NB4 (cell line): Measurements from ENCODE around the gene SEMA6A.

Source experiments
- DNase-seq: peaks from one replicate; pipeline ENCODE4 v3.0.0; 2010; ENCODE audit warnings: low read depth
- H3K4me3 ChIP-seq: one replicate; pipeline ENCODE4 v1.5.1; 2011; ENCODE audit warnings: mild to moderate bottlenecking, low read depth, low read length, moderate library complexity
- MYC ChIP-seq: IDR thresholded peaks from 2 replicates; pipeline ENCODE4 v1.6.1; 2011; ENCODE audit warnings: low read depth, low read length
- POLR2A ChIP-seq: IDR thresholded peaks from 2 replicates; pipeline ENCODE4 v1.6.1; 2011; ENCODE audit warnings: mild to moderate bottlenecking; ENCODE audit not compliant: insufficient read length; ENCODE audit errors: extremely low read depth
- TF ChIP-seq, protein P1 (sequence below): IDR thresholded peaks from 2 replicates; pipeline ENCODE4 v1.6.1; 2011; ENCODE audit warnings: low read depth, low read length
- TF ChIP-seq, protein P2 (sequence below): IDR thresholded peaks from one replicate; pipeline ENCODE4 v1.5.1; 2012; ENCODE audit warnings: low read depth, low read length

Gene SEMA6A

DNA sequence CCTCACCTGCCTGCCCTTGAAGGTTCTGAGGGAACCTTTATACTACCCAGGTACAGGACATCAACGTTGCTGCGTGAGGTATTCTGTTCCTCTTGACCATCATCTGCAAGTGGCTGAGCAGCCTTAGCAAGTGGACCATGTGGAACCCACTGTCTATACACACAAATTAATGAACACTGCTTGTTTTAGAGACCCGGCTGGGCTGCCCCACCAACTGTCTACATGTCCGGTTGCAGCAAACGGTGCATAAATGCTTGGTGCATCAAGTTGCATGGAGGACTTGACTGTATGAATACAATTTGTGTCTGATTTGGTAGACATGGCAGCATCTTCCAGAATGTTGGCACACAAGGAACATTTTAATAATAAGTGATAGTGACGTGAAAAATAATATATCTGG lies 65.8 kb downstream of the SEMA6A start:
- no peak overlapping the region for H3K4me3 ChIP-seq

DNA sequence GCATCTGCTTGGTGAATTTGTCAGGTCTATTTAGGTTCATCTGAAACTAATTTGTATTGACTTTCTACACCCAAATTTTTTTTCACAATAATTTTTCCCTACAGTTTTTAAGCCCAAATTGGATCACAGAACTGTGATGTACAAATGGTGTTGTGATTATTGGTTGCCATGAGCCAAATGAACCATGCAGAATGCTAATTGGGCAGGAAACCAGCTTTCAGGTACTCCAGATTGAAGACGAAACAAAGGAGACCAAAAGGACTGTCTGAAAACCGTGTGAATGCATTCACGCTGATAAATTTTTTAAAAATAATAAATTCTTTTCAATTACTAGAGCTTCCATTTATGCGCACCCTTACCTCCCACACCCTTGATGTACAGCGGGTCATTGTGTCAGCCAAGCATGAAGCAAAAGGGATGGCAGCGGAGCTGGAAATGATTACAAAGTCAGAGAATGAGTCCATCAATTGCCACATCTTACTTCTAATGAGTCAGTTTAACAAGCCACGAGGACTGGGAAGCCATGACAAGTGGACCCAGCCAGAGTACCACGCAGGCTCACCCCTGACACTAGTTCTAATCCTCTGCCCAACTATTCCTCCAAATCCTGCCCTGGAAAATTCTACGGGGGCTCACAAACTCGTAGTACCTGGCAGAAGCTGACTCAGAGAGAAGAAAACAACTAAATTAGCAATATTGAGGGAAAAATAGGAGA lies 66.5 kb downstream of the SEMA6A start:
- TF ChIP-seq MYC (no peak), POLR2A (no peak)
- TF ChIP-seq, protein P1, sequence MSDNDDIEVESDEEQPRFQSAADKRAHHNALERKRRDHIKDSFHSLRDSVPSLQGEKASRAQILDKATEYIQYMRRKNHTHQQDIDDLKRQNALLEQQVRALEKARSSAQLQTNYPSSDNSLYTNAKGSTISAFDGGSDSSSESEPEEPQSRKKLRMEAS = no peak
- H3K4me3 ChIP-seq = no peak overlapping the region

More for the DNA sequence above, 65.8 kb downstream of the SEMA6A start:
- DNase-seq = no peak
- no peak for TF ChIP-seq POLR2A
- TF ChIP-seq, protein P1 = no peak
- TF ChIP-seq, protein P2, sequence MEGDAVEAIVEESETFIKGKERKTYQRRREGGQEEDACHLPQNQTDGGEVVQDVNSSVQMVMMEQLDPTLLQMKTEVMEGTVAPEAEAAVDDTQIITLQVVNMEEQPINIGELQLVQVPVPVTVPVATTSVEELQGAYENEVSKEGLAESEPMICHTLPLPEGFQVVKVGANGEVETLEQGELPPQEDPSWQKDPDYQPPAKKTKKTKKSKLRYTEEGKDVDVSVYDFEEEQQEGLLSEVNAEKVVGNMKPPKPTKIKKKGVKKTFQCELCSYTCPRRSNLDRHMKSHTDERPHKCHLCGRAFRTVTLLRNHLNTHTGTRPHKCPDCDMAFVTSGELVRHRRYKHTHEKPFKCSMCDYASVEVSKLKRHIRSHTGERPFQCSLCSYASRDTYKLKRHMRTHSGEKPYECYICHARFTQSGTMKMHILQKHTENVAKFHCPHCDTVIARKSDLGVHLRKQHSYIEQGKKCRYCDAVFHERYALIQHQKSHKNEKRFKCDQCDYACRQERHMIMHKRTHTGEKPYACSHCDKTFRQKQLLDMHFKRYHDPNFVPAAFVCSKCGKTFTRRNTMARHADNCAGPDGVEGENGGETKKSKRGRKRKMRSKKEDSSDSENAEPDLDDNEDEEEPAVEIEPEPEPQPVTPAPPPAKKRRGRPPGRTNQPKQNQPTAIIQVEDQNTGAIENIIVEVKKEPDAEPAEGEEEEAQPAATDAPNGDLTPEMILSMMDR = no peak
- TF ChIP-seq MYC = no peak

DNA sequence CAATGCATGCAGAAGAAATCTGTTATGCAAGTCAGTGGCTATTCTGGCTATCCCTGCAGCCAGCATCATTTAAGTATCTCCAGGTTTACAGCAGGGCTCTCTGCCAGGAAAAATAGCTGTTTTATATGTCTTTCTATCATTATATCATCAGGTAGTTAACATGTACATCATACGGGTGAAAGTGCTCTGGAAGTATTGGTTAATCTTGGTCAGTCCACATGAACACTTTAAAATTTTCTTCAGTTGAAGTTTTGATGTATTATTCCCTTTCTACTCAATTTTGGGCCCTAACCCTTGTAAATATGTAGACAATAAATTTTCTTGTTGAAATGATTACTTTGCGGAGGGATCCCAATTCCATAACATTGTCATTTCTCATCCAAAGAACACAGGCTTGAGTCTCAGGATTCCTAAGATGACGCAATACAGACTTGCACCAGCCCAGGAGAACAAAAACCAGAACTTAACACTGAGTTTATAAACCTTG lies 67.5 kb downstream of the SEMA6A start:
- no peak overlapping the region for H3K4me3 ChIP-seq
- DNase-seq = no peak
- TF ChIP-seq, protein P2 = no peak

More for the DNA sequence above, 66.5 kb downstream of the SEMA6A start:
- DNase-seq = no peak

DNA sequence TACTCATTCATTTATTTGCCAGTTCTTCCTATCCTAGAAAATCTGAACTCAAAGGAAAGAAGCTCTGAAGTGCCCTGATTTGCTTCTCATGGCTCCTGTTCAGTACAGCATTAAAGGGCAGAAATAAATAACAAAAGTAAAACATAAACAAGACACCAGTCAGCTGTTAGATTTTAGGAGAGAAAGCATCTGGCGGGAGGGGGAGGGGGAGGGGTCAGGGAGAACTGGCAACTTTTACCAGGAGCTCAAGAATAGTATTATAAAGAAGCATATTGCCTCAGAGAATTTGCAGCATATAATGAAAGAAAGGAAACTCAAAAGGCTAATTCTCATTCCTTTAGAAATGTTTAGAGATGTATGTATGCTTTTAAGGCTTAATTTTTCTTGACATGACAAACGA lies 68.1 kb downstream of the SEMA6A start:
- DNase-seq = no peak
- no peak for TF ChIP-seq POLR2A
- TF ChIP-seq, protein P1 = no peak

DNA sequence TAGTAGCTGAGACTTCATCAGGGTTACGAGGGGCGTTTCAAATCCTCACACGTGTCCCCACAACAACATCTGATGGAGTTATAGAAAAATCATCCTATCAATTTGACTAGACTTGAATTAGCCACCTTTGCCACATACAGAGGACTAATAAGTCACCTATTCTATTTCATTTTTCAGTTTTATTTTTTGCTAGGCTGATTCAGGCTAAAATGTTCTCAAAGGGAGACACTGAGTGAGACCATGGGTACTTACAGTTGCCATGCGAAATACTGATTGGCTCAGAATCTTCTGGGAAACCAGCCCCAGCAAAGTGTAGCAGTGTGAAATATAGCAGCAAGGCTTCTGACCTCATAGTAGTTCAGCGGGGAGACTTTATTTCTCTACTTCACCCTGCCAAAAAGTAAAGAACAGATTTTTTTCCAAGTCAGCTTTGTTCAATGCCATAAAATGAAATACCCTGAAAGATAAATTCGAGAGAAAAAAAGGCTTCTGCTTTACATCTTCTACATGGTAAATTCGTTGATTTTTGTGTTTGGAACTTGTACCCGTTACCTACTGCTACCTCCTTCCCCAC lies 69.9 kb downstream of the SEMA6A start:
- H3K4me3 ChIP-seq = no peak overlapping the region
- DNase-seq = no peak
- TF ChIP-seq, protein P1 = no peak
- TF ChIP-seq, protein P2 = no peak
- TF ChIP-seq POLR2A (no peak), MYC (no peak)

More for the DNA sequence above, 68.1 kb downstream of the SEMA6A start:
- H3K4me3 ChIP-seq = no peak overlapping the region

DNA sequence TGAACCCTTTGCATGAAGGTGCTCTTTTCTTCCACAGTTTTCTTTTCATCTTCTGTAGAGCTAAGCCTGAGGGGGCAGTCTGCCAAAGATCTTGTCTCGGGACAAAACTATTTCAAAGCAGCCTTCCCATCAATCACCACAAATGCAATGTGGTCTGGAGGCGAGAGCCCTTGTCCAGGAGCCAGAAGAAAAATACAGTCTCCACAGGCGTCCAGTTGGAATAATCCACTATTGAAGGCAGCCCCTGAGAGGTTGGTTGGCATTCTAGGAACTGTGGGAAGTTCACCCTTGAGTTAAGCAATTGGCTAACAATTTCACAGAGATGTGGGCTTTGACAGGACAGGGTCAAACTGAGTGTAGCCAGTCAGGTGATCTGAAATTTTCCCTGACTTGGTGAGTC lies 72.0 kb downstream of the SEMA6A start:
- TF ChIP-seq POLR2A (no peak), MYC (no peak)
- TF ChIP-seq, protein P1 = no peak
- TF ChIP-seq, protein P2 = no peak
- no peak overlapping the region for H3K4me3 ChIP-seq
- no peak for DNase-seq
